GM12892 (cell line): ENCODE measurements around the gene FRAS1.
"Not testable (repeated sequence)": the region's sequence is repeated elsewhere in the genome, so short reads cannot be mapped to it uniquely, and the experiment has no call there.

Experiments
- DNase-seq: peaks from one replicate; pipeline ENCODE4 v3.0.0; 2011; ENCODE audit not compliant: insufficient read length
- FAIRE-seq: peaks from 2 replicates; lab custom pipeline; 2011; peaks lifted over from hg19 to GRCh38; lab: Jason Lieb, UNC
- POLR2A ChIP-seq: IDR thresholded peaks from 2 replicates; pipeline ENCODE4 v1.6.1; 2011; ENCODE audit warnings: low read depth, low read length, control low read depth
- POLR2AphosphoS5 ChIP-seq: IDR thresholded peaks from 2 replicates; pipeline ENCODE4 v1.6.1; 2011; ENCODE audit warnings: low read depth, low read length, control low read depth
- TAF1 ChIP-seq: IDR thresholded peaks from 2 replicates; pipeline ENCODE4 v1.6.1; 2011; ENCODE audit warnings: low read depth, mild to moderate bottlenecking, control low read depth, low read length, borderline replicate concordance

Gene FRAS1

GRCh38 chr4:78496021-78496643, 439.0 kb downstream of the FRAS1 start:
- FAIRE-seq: no peak
- no peak for DNase-seq
- TF ChIP-seq TAF1 (no peak), POLR2AphosphoS5 (no peak), POLR2A (no peak)

GRCh38 chr4:78506260-78506659, 449.1 kb downstream of the FRAS1 start:
- FAIRE-seq, DNase-seq: not testable (repeated sequence)

- TF ChIP-seq POLR2A: no peak
- TF ChIP-seq TAF1: no peak
- TF ChIP-seq POLR2AphosphoS5: no peak
- FAIRE-seq (no peak), DNase-seq (no peak)
These were observed 451.9 kb downstream of the FRAS1 start for GRCh38 chr4:78509043-78509442.

GRCh38 chr4:78510108-78510507, 453.0 kb downstream of the FRAS1 start:
- DNase-seq (no peak), FAIRE-seq (no peak)

GRCh38 chr4:78510681-78511080, 453.6 kb downstream of the FRAS1 start:
- FAIRE-seq (no peak), DNase-seq (no peak)
- no peak for TF ChIP-seq POLR2AphosphoS5
- no peak for TF ChIP-seq TAF1
- TF ChIP-seq POLR2A: no peak

More at GRCh38 chr4:78510108-78510507, 453.0 kb downstream of the FRAS1 start:
- TF ChIP-seq POLR2AphosphoS5 (no peak), TAF1 (no peak), POLR2A (no peak)

- no peak for DNase-seq
- TF ChIP-seq POLR2A: no peak
- TF ChIP-seq POLR2AphosphoS5: no peak
- no peak for TF ChIP-seq TAF1
- no peak for FAIRE-seq
These were observed 455.3 kb downstream of the FRAS1 start for GRCh38 chr4:78512357-78512920.

- no peak for TF ChIP-seq POLR2AphosphoS5
- TF ChIP-seq TAF1: no peak
- TF ChIP-seq POLR2A: no peak
- no peak for FAIRE-seq
- no peak for DNase-seq
These were observed 456.4 kb downstream of the FRAS1 start for GRCh38 chr4:78513411-78513975.

GRCh38 chr4:78517050-78517652, 460.0 kb downstream of the FRAS1 start:
- no peak for FAIRE-seq
- no peak for TF ChIP-seq POLR2AphosphoS5
- no peak for TF ChIP-seq POLR2A
- no peak for TF ChIP-seq TAF1
- DNase-seq: no peak

- no peak for TF ChIP-seq POLR2AphosphoS5
- no peak for TF ChIP-seq TAF1
- TF ChIP-seq POLR2A: no peak
- FAIRE-seq: no peak
- DNase-seq: no peak
These were observed 461.4 kb downstream of the FRAS1 start for GRCh38 chr4:78518561-78518960.

GRCh38 chr4:78519962-78520361, 462.8 kb downstream of the FRAS1 start:
- FAIRE-seq: no peak
- TF ChIP-seq POLR2A: no peak
- TF ChIP-seq POLR2AphosphoS5: no peak
- no peak for TF ChIP-seq TAF1
- DNase-seq: no peak

GRCh38 chr4:78520808-78521226, 463.7 kb downstream of the FRAS1 start:
- FAIRE-seq: no peak
- TF ChIP-seq TAF1 (no peak), POLR2A (no peak), POLR2AphosphoS5 (no peak)
- no peak for DNase-seq

- FAIRE-seq: no peak
- TF ChIP-seq POLR2A (no peak), POLR2AphosphoS5 (no peak), TAF1 (no peak)
These were observed 466.9 kb downstream of the FRAS1 start for GRCh38 chr4:78524009-78524408.

More at GRCh38 chr4:78524009-78524408, 466.9 kb downstream of the FRAS1 start:
- DNase-seq: no peak
